Tibial nerve (tissue), 4 donors: Measurements from ENCODE around the gene RGS9. TPM values are rescaled to one million over a fixed set of nuclear protein-coding genes. Genes with fewer than 3 reads are reported as not detected.

ENCODE experiments used
- DNase-seq, 2 donors: peaks; one replicate each; pipeline ENCODE4 v3.0.0-alpha.2; 2019; ENCODE audit warnings: low spot score in 2 of 2
- H3K27ac ChIP-seq, 4 donors: fragments of 200-600 bp; sonication (generic) in 3 of 4; one replicate each; pipeline ENCODE4 v1.5.1; 2017 to 2019; ENCODE audit warnings: mild to moderate bottlenecking in 1 of 4
- H3K27me3 ChIP-seq, 2 donors: fragments of 200-600 bp; sonication (generic) in 1 of 2; one replicate each; pipeline versions ENCODE4 v1.5.1 to v1.6.0; 2017 to 2019
- H3K36me3 ChIP-seq, 3 donors: fragments of 200-600 bp; sonication (generic); one replicate each; pipeline ENCODE4 v1.5.1; 2018 to 2019
- H3K4me1 ChIP-seq, 4 donors: fragments of 200-600 bp; sonication (generic) in 3 of 4; one replicate each; pipeline ENCODE4 v1.5.1; 2017 to 2019
- H3K4me3 ChIP-seq, 4 donors: fragments of 200-600 bp; sonication (generic) in 3 of 4; one replicate each; pipeline ENCODE4 v1.5.1; 2017 to 2019; ENCODE audit warnings: mild to moderate bottlenecking in 1 of 4, moderate library complexity in 1 of 4
- H3K9me3 ChIP-seq, 4 donors: fragments of 200-600 bp; sonication (generic) in 3 of 4; one replicate each; pipeline ENCODE4 v1.5.1; 2017 to 2019
- EP300 ChIP-seq, 2 donors: sonication (generic); formaldehyde crosslinking; IDR thresholded peaks; one replicate each; pipeline ENCODE4 v1.6.1; 2017; ENCODE audit warnings: antibody characterized with exemption in 2 of 2, mild to moderate bottlenecking in 1 of 2
- POLR2A ChIP-seq, 2 donors: fragments of 450-650 bp; IDR thresholded peaks; one replicate each; pipeline ENCODE4 v1.6.1; 2017; ENCODE audit warnings: antibody characterized with exemption in 2 of 2, mild to moderate bottlenecking in 2 of 2, moderate library complexity in 2 of 2
- WGBS, 2 donors: methylation state at CpG; one replicate each; pipeline ENCODE4 v1.1.5; 2018; 5-methylcytosine and 5-hydroxymethylcytosine counted together
- total RNA-seq, 4 donors: library from RNA; depleted of rRNA; stranded (reverse); fragments of >200 nt; gene quantifications; one replicate each; pipeline ENCODE4 v1.1.0, GENCODE V29; 2016
- TF ChIP-seq, protein P1 (sequence below), 5 experiments: fragments of 200-600 bp in 3 of 5; fragments of 450-650 bp in 2 of 5; sonication (generic) in 3 of 5; IDR thresholded peaks; one replicate each; pipeline ENCODE4 v1.5.1; 2016 to 2019; ENCODE audit warnings: antibody characterized with exemption in 5 of 5, mild to moderate bottlenecking in 3 of 5, moderate library complexity in 2 of 5

RGS9 gene
- total RNA-seq, 4 donors from 2014 or later: 10.7 to 15.3 (median 11.3) TPM

GRCh38 chr17:65190467-65191097, 53.4 kb downstream of the RGS9 start:
- H3K27ac ChIP-seq: no peak overlapping the region
- 77 to 80% methylated on average over 6 of the region's 6 CpGs for WGBS, 2 donors
- H3K4me3 ChIP-seq: no peak overlapping the region
- no peaks in the 10 kb centered on the region for H3K4me1 ChIP-seq
- no peak for DNase-seq
- H3K9me3 ChIP-seq: no peaks in the 10 kb centered on the region
- TF ChIP-seq EP300 (IDR thresholded peaks at IDR 0.05) (no peak), POLR2A (IDR thresholded peaks at IDR 0.05) (no peak)
- TF ChIP-seq, protein P1, sequence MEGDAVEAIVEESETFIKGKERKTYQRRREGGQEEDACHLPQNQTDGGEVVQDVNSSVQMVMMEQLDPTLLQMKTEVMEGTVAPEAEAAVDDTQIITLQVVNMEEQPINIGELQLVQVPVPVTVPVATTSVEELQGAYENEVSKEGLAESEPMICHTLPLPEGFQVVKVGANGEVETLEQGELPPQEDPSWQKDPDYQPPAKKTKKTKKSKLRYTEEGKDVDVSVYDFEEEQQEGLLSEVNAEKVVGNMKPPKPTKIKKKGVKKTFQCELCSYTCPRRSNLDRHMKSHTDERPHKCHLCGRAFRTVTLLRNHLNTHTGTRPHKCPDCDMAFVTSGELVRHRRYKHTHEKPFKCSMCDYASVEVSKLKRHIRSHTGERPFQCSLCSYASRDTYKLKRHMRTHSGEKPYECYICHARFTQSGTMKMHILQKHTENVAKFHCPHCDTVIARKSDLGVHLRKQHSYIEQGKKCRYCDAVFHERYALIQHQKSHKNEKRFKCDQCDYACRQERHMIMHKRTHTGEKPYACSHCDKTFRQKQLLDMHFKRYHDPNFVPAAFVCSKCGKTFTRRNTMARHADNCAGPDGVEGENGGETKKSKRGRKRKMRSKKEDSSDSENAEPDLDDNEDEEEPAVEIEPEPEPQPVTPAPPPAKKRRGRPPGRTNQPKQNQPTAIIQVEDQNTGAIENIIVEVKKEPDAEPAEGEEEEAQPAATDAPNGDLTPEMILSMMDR (IDR thresholded peaks at IDR 0.05): no peak
- no peaks in the 10 kb centered on the region for H3K36me3 ChIP-seq
- no peaks in the 10 kb centered on the region for H3K27me3 ChIP-seq

DNA sequence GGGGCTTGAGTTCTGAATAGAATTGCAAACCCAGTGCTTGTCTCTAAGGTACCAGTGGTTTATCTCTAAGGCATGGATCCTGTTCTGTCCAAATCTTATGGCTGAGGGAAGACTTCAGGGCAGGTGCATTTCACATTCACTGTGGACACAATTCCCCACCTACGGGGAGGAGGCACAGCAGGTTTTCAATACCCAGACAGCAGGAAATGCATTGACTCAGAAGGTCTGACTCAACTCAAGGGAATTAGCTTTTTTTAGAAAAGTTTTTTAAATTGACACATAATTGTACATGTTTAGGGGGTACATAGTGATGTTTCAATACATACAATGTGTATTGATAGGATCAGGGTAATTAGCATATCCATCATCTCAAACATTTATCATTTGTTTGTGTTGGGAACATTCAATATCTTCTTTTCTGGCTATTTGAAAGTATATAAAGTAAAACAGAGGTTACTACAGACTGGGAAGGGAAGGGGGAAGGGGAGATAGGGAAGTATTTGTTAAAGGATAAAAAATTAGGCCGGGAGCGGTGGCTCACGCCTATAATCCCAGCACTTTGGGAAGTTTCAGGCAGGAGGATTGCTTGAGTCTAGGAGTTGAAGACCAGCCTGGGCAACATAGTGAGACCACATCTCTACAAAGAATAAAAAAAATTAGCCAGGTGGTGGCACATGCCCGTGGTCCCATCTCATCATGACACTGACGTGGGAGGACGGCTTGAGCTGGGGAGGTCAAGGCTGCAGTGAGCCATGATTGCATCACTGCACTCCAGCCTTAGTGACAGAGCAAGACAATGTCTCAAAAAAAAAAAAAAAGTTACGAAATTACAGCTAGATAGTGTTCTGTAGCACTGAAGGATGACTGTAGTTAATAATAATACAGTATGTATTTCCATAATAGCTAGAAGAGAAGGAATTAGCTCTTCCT, 54.9 kb downstream of the RGS9 start:
- no peaks in the 10 kb centered on the region for H3K9me3 ChIP-seq
- H3K27me3 ChIP-seq: no peaks in the 10 kb centered on the region
- 73 to 86% methylated on average over 8 of the region's 8 CpGs for WGBS, 2 donors
- no peak overlapping the region for H3K4me3 ChIP-seq
- no peak for DNase-seq
- H3K36me3 ChIP-seq: no peaks in the 10 kb centered on the region
- TF ChIP-seq, protein P1 (IDR thresholded peaks at IDR 0.05): no peak
- TF ChIP-seq EP300 (IDR thresholded peaks at IDR 0.05): no peak
- no peak for TF ChIP-seq POLR2A (IDR thresholded peaks at IDR 0.05)
- H3K27ac ChIP-seq: no peak overlapping the region
- no peaks in the 10 kb centered on the region for H3K4me1 ChIP-seq

DNA sequence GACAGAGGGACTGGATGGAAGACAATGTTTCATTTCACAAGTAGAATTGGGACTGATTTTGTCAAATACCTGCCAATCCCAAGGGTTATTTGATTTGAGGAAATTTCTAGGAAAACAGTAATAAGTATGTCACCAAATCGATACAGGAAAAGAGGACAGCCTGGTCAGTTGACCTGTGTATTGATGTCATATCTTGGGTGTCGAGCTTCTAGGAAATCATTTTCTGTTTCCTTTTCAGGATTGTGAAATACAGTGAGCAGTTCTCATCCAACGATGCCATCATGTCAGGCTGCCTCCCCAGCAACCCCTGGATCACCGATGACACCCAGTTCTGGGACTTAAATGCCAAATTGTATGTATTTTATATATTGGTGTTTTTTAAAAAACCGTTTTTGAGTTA, 56.1 kb downstream of the RGS9 start:
- Histone ChIP-seq H3K36me3 (no peaks in the 10 kb centered on the region), H3K4me3 (no peak overlapping the region), H3K9me3 (no peaks in the 10 kb centered on the region), H3K27ac (no peak overlapping the region), H3K4me1 (no peaks in the 10 kb centered on the region), H3K27me3 (no peaks in the 10 kb centered on the region)
- TF ChIP-seq EP300 (IDR thresholded peaks at IDR 0.05): no peak
- TF ChIP-seq POLR2A (IDR thresholded peaks at IDR 0.05): no peak
- TF ChIP-seq, protein P1 (IDR thresholded peaks at IDR 0.05): no peak
- 41 to 47% methylated on average over 5 of the region's 5 CpGs for WGBS, 2 donors
- no peak for DNase-seq

DNA sequence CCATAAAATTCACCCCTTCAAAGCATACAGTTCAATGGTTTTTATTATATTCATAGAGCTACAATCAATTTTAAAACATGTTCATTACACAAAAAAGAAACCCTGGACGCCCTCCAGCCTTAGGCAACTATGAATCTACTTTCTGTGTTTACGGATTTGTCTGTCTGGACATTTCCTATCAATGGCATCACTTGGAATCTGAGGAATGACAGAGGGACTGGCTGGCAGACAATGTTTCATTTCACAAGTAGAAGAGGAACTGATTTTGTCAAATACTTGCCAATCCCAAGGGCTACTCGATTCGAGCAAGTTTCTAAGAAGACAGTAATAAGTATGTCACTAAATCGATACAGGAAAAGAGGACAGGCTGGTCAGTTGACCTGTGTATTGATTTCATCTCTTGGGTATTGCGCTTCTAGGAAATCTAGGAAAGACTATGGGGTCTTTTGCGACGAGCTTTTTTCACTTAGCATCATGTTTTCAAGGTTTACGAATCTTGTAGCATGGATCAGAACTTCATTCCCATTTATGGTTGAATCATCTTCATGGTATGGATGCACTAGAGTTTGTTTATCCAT, 56.6 kb downstream of the RGS9 start:
- no peaks in the 10 kb centered on the region for H3K9me3 ChIP-seq
- TF ChIP-seq, protein P1 (IDR thresholded peaks at IDR 0.05): no peak
- TF ChIP-seq POLR2A (IDR thresholded peaks at IDR 0.05): no peak
- TF ChIP-seq EP300 (IDR thresholded peaks at IDR 0.05): no peak
- H3K27me3 ChIP-seq: no peaks in the 10 kb centered on the region
- no peak overlapping the region for H3K27ac ChIP-seq
- H3K4me3 ChIP-seq: no peak overlapping the region
- WGBS, 2 donors: 64 to 67% methylated on average over 9 of the region's 9 CpGs
- peaks cover 0 to 5% (median 0%) of the 10 kb centered on the region in 4 donors for H3K4me1 ChIP-seq
- no peaks in the 10 kb centered on the region for H3K36me3 ChIP-seq
- DNase-seq: no peak
